H1 (cell line): Measurements from ENCODE around the gene SOCS4. TPM values are rescaled to one million over a fixed set of nuclear protein-coding genes. Genes with fewer than 3 reads are reported as not detected.

ENCODE experiments used
- CTCF ChIA-PET: fragments of 300-600 bp; sonication (Branson Sonifier 250); formaldehyde crosslinking; loops from one replicate; lab custom pipeline; 2021; ENCODE audit not compliant: partially characterized antibody; lab: Charles Lee
- POLR2A ChIA-PET: fragments of 300-600 bp; sonication (Branson Sonifier 250); formaldehyde crosslinking; loops from one replicate; lab custom pipeline; 2021; ENCODE audit warnings: inconsistent platforms; ENCODE audit not compliant: partially characterized antibody; lab: Charles Lee
- DNase-seq, 2 experiments: peaks; one replicate each; pipeline versions ENCODE4 v3.0.0 to v3.0.0-alpha.2; 2010 to 2022; ENCODE audit warnings: low spot score in 2 of 2, low read depth in 1 of 2, mixed read lengths in 1 of 2
- FAIRE-seq: peaks from 2 replicates; lab custom pipeline; 2011; peaks lifted over from hg19 to GRCh38; lab: Jason Lieb, UNC
- H2AFZ ChIP-seq: 2 replicates; pipeline ENCODE4 v1.8.1; 2012; ENCODE audit warnings: low read length, inconsistent platforms
- H2AK5ac ChIP-seq: 2 replicates; pipeline ENCODE4 v1.6.1; 2013; ENCODE audit warnings: low read depth, low read length
- H2BK120ac ChIP-seq: replicated peaks from 2 replicates; pipeline ENCODE3; 2013; ENCODE audit warnings: low read depth, low read length, inconsistent platforms
- H2BK12ac ChIP-seq: 2 replicates; pipeline ENCODE4 v1.6.1; 2013; ENCODE audit warnings: low read depth, low read length
- H2BK15ac ChIP-seq: 2 replicates; pipeline ENCODE4 v1.6.1; 2013; ENCODE audit warnings: low read length
- H2BK20ac ChIP-seq: 2 replicates; pipeline ENCODE4 v1.6.1; 2013; ENCODE audit warnings: low read length
- H2BK5ac ChIP-seq: 2 replicates; pipeline ENCODE4 v1.6.1; 2013; ENCODE audit warnings: low read depth, low read length
- H3K14ac ChIP-seq: 2 replicates; pipeline ENCODE4 v1.6.1; 2013; ENCODE audit warnings: inconsistent platforms; ENCODE audit not compliant: insufficient read length
- H3K18ac ChIP-seq: 2 replicates; pipeline ENCODE4 v1.6.1; 2013; ENCODE audit warnings: low read length; ENCODE audit errors: extremely low read depth
- H3K23ac ChIP-seq: 2 replicates; pipeline ENCODE4 v1.6.1; 2013; ENCODE audit warnings: inconsistent platforms; ENCODE audit not compliant: insufficient read length
- H3K23me2 ChIP-seq: 2 replicates; pipeline ENCODE4 v1.6.1; 2013; ENCODE audit warnings: low read depth, low read length
- H3K27ac ChIP-seq: 2 replicates; pipeline ENCODE4 v1.6.1; 2011; ENCODE audit warnings: low read depth, low read length, inconsistent platforms
- H3K27me3 ChIP-seq, 4 experiments: replicated peaks in 1 of 4; 1 replicate in 1 of 4; 2 replicates in 3 of 4; pipeline versions ENCODE4 v1.6.1 to v1.8.1; 2011 to 2013; ENCODE audit warnings: low read length in 3 of 4, mild to moderate bottlenecking in 3 of 4, inconsistent platforms in 2 of 4, mixed read lengths in 2 of 4, moderate library complexity in 1 of 4; ENCODE audit not compliant: control insufficient read depth in 3 of 4, insufficient read depth in 3 of 4; ENCODE audit errors: extremely low read depth in 1 of 4
- H3K36me3 ChIP-seq, 4 experiments: 2 replicates each; pipeline versions ENCODE4 v1.6.1 to v1.8.1; 2011 to 2013; ENCODE audit warnings: mild to moderate bottlenecking in 4 of 4, low read length in 3 of 4, moderate library complexity in 2 of 4, control low read depth in 1 of 4, inconsistent platforms in 1 of 4; ENCODE audit not compliant: insufficient read depth in 4 of 4, control insufficient read depth in 2 of 4
- H3K4ac ChIP-seq: replicated peaks from 2 replicates; pipeline ENCODE3; 2013; ENCODE audit warnings: low read length, low read depth, mixed read lengths, inconsistent platforms; ENCODE audit not compliant: insufficient read length
- H3K4me1 ChIP-seq, 4 experiments: replicated peaks in 1 of 4; 1 replicate in 1 of 4; 2 replicates in 3 of 4; pipeline versions ENCODE4 v1.6.1 to v1.8.1; 2011 to 2013; ENCODE audit warnings: low read length in 3 of 4, inconsistent platforms in 2 of 4, mixed read lengths in 1 of 4; ENCODE audit not compliant: insufficient read depth in 4 of 4, control insufficient read depth in 3 of 4
- H3K4me2 ChIP-seq, 2 experiments: 2 replicates each; pipeline versions ENCODE4 v1.6.1 to v1.8.1; 2011 to 2013; ENCODE audit warnings: low read depth in 2 of 2, low read length in 2 of 2, control low read depth in 1 of 2, inconsistent platforms in 1 of 2, mild to moderate bottlenecking in 1 of 2; ENCODE audit not compliant: insufficient read depth in 1 of 2
- H3K4me3 ChIP-seq, 4 experiments: fragments of 200-600, 300-600 bp in 1 of 4; sonication (generic), shearing (Covaris generic), sonication (Bioruptor Twin) in 1 of 4; 2 replicates each; pipeline versions ENCODE4 v1.5.1 to v1.8.1; 2011 to 2016; ENCODE audit warnings: low read length in 4 of 4, low read depth in 3 of 4, control low read depth in 2 of 4, inconsistent platforms in 2 of 4, mild to moderate bottlenecking in 2 of 4, mixed read lengths in 1 of 4, moderate library complexity in 1 of 4; ENCODE audit not compliant: insufficient read depth in 2 of 4; ENCODE audit errors: extremely low read depth in 1 of 4
- H3K56ac ChIP-seq: replicated peaks from 2 replicates; pipeline ENCODE3; 2013; ENCODE audit warnings: low read depth, mild to moderate bottlenecking, mixed read lengths, low read length, inconsistent platforms; ENCODE audit not compliant: insufficient read length
- H3K79me1 ChIP-seq: 2 replicates; pipeline ENCODE4 v1.6.1; 2013; ENCODE audit warnings: low read depth, low read length, control low read depth
- H3K79me2 ChIP-seq, 2 experiments: 2 replicates each; pipeline versions ENCODE4 v1.6.1 to v1.8.1; 2012 to 2013; ENCODE audit warnings: low read length in 2 of 2, mild to moderate bottlenecking in 2 of 2, inconsistent platforms in 1 of 2; ENCODE audit not compliant: insufficient read depth in 2 of 2, control insufficient read depth in 1 of 2
- H3K9ac ChIP-seq, 4 experiments: replicated peaks in 1 of 4; 1 replicate in 1 of 4; 2 replicates in 3 of 4; pipeline versions ENCODE4 v1.6.1 to v1.8.1; 2011 to 2013; ENCODE audit warnings: low read depth in 3 of 4, low read length in 3 of 4, control low read depth in 2 of 4, mild to moderate bottlenecking in 2 of 4, moderate library complexity in 2 of 4, inconsistent platforms in 1 of 4; ENCODE audit errors: extremely low read depth in 1 of 4
- H3K9me3 ChIP-seq, 2 experiments: 2 replicates each; pipeline versions ENCODE4 v1.6.1 to v1.8.1; 2012 to 2013; ENCODE audit warnings: mild to moderate bottlenecking in 2 of 2, moderate library complexity in 2 of 2, control low read depth in 1 of 2, inconsistent platforms in 1 of 2, low read depth in 1 of 2, low read length in 1 of 2, mixed read lengths in 1 of 2; ENCODE audit not compliant: insufficient read depth in 2 of 2
- H4K20me1 ChIP-seq, 2 experiments: replicated peaks in 1 of 2; 2 replicates each; pipeline versions ENCODE3 to v1.8.1; 2011 to 2013; ENCODE audit warnings: inconsistent platforms in 2 of 2, low read length in 2 of 2, mild to moderate bottlenecking in 1 of 2; ENCODE audit not compliant: insufficient read depth in 2 of 2, control insufficient read depth in 1 of 2
- H4K5ac ChIP-seq: 2 replicates; pipeline ENCODE4 v1.6.1; 2013; ENCODE audit warnings: low read length, low read depth, mixed read lengths, inconsistent platforms; ENCODE audit not compliant: insufficient read length
- H4K8ac ChIP-seq: 2 replicates; pipeline ENCODE4 v1.8.0; 2013; ENCODE audit warnings: mild to moderate bottlenecking, moderate library complexity, low read length, inconsistent platforms; ENCODE audit not compliant: insufficient read depth; ENCODE audit errors: extremely low read depth
- H4K91ac ChIP-seq: replicated peaks from 2 replicates; pipeline ENCODE3; 2013; ENCODE audit warnings: low read length, mixed read lengths, inconsistent platforms; ENCODE audit not compliant: insufficient read length
- BRCA1 ChIP-seq: IDR thresholded peaks from 2 replicates; pipeline ENCODE4 v1.6.1; 2012; ENCODE audit warnings: low read depth, low read length, improper control_type of control experiment
- TAF7 ChIP-seq: optimal IDR thresholded peaks from 2 replicates; pipeline ENCODE3; 2011; ENCODE audit warnings: low read depth, mild to moderate bottlenecking, inconsistent platforms, low read length, moderate library complexity, borderline replicate concordance
- WGBS, 2 experiments: shearing (Covaris generic) in 1 of 2; methylation state at CpG; one replicate each; pipeline versions ENCODE4 v1.1.6 to v1.1.7; 2013 to 2015; ENCODE audit warnings: low lambda C conversion rate in 2 of 2, mixed read lengths in 2 of 2, inconsistent platforms in 1 of 2, low coverage in 1 of 2, missing lambda C conversion rate in 1 of 2; ENCODE audit not compliant: insufficient replicate concordance in 2 of 2, insufficient coverage in 1 of 2, insufficient read length in 1 of 2; ENCODE audit errors: extremely low coverage in 1 of 2, missing lambda C conversion rate in 1 of 2; 5-methylcytosine and 5-hydroxymethylcytosine counted together
- polyA plus RNA-seq, 7 experiments: library from polyadenylated mRNA; depleted of rRNA in 3 of 7; stranded (reverse) in 5 of 7; unstranded in 2 of 7; fragments of >200 nt in 5 of 7; fragments of 200-250 nt in 2 of 7; gene quantifications; 1 replicate in 5 of 7; 2 replicates in 1 of 7; 4 replicates in 1 of 7; pipeline versions ENCODE4 v1.2.1 to v1.2.3, GENCODE V29; 2011 to 2013; ENCODE audit warnings: missing spikeins in 2 of 7, mixed read lengths in 2 of 7
- total RNA-seq: library from RNA; stranded (reverse); fragmentation: NEBNext Ultra II Directional; extraction: Animal tissue kit (Norgen Biotek cat#: 25700); gene quantifications from 2 replicates; pipeline ENCODE4 v1.2.1, GENCODE V29; 2021

The SOCS4 gene
- total and polyA plus RNA-seq, 2 of the 8 experiments (the other 6 are each of a cell fraction or from before 2014, with no cell fraction given): 5.5 to 31.5 TPM

GRCh38 chr14:54985156-54985555, 41.9 kb upstream of the SOCS4 start:
- no peaks in the 10 kb centered on the region for H3K27me3 ChIP-seq
- H3K23ac ChIP-seq: no peak overlapping the region
- no peaks in the 10 kb centered on the region for H3K4me1 ChIP-seq
- H2BK120ac ChIP-seq: no peak overlapping the region
- ChIA-PET POLR2A (interaction anchor here (0.7 to 1.7 kb wide), 4 partner anchors 13 to 43 kb away, joined by 3 to 11 read pairs (median 5); partner anchors contain the start of genes SOCS4 and WDHD1), CTCF (interaction anchor here (0.6 kb wide), 1 partner anchor 15 kb away, joined by 3 read pairs; no protein-coding TSS in a partner anchor)
- H3K14ac ChIP-seq: no peak overlapping the region
- no peak overlapping the region for H3K9ac ChIP-seq
- TF ChIP-seq TAF7 (no peak), BRCA1 (no peak)
- no peak overlapping the region for H2BK12ac ChIP-seq
- H3K4ac ChIP-seq: no peak overlapping the region
- H3K23me2 ChIP-seq: no peaks in the 10 kb centered on the region
- FAIRE-seq (no peak), DNase-seq (no peak)
- H4K91ac ChIP-seq: no peak overlapping the region
- no peak overlapping the region for H2BK15ac ChIP-seq
- H2BK20ac ChIP-seq: no peak overlapping the region
- H3K36me3 ChIP-seq: peaks cover 22 to 92% (median 69%) of the 10 kb centered on the region in 4 experiments
- H2AFZ ChIP-seq: no peak overlapping the region
- no peaks in the 10 kb centered on the region for H3K9me3 ChIP-seq
- no peak overlapping the region for H2BK5ac ChIP-seq
- no peak overlapping the region for H2AK5ac ChIP-seq
- no peak overlapping the region for H3K56ac ChIP-seq
- H3K79me1 ChIP-seq: no peaks in the 10 kb centered on the region
- H3K18ac ChIP-seq: no peak overlapping the region
- H3K4me3 ChIP-seq: no peak overlapping the region
- no peak overlapping the region for H4K8ac ChIP-seq
- H4K20me1 ChIP-seq: no peaks in the 10 kb centered on the region
- 91% methylated on average over 4 of the region's 4 CpGs; no CpG with 5 or more reads in 1 of the 2 experiments for WGBS, 2 experiments
- no peaks in the 10 kb centered on the region for H3K79me2 ChIP-seq
- H4K5ac ChIP-seq: no peak overlapping the region
- no peak overlapping the region for H3K27ac ChIP-seq
- H3K4me2 ChIP-seq: no peak overlapping the region
